ENCODE data around the gene IREB2.

Gene IREB2

DNA sequence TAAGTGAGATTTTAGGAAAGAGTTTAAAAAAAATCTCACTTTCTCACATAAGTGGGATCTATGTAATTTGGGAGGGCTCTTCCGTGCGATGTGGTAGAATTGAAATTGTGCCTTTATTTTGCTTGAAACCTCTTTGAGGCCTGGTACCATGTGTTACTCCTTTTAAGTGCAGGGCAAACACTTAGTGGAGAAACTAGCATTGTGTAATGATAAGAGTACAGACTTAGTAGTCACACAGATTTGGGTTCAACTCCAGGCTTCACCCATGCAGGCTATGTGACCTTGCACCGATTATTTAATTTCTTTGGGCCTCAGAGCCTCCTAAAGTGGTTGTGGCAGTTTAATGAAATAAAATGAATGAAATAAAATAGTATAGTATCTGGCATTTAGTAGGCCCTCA, 104.6 kb downstream of the IREB2 start:
- DNase-seq (ENCODE audit: low spot score) = no peak

DNA sequence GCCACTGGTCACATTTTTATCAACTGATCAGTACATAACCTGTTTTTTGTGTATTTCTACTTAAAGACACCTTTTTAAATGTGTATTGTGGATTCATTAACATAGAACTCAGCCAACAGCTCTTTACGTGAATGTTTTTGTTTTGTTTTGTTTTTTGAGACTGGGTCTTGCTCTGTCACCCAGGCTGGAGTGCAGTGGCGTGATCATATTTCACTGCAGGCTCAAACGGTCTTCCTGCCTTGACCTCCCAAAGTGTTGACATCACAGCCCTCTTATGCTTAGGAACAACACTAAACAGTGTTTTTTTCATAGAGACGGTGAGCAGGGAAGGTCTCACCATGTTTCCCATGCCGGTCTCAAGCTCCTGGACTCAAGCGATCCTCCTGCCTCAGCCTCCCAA, 112.2 kb downstream of the IREB2 start:
- no peak for DNase-seq (ENCODE audit: low spot score)

DNA sequence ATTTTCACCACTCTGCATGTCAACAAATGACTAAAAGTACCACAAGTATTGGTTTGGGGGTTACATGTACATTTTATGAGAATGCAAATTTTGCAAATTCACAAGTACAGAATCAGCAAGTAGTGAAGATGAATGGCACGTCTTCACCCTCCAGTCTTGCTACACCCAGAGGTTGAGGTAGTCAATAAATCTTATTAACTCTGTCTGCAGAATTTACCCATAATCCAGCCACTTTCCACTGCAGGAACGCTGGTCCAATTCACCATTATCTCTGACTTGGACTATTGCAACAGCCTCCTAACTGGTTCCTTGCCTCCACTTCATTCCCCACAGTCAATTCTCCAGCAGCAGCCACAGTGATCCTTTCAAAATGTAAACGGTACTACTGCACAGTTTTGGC, 112.8 kb downstream of the IREB2 start:
- DNase-seq (ENCODE audit: low spot score) = no peak

Measured in COLO829 (cell line).